Measurements from ENCODE around the gene ATP2C1.

Gene ATP2C1

GRCh38 chr3:130905551-130905950 is 11.7 kb downstream of the ATP2C1 start:
- TF ChIP-seq, protein P1, sequence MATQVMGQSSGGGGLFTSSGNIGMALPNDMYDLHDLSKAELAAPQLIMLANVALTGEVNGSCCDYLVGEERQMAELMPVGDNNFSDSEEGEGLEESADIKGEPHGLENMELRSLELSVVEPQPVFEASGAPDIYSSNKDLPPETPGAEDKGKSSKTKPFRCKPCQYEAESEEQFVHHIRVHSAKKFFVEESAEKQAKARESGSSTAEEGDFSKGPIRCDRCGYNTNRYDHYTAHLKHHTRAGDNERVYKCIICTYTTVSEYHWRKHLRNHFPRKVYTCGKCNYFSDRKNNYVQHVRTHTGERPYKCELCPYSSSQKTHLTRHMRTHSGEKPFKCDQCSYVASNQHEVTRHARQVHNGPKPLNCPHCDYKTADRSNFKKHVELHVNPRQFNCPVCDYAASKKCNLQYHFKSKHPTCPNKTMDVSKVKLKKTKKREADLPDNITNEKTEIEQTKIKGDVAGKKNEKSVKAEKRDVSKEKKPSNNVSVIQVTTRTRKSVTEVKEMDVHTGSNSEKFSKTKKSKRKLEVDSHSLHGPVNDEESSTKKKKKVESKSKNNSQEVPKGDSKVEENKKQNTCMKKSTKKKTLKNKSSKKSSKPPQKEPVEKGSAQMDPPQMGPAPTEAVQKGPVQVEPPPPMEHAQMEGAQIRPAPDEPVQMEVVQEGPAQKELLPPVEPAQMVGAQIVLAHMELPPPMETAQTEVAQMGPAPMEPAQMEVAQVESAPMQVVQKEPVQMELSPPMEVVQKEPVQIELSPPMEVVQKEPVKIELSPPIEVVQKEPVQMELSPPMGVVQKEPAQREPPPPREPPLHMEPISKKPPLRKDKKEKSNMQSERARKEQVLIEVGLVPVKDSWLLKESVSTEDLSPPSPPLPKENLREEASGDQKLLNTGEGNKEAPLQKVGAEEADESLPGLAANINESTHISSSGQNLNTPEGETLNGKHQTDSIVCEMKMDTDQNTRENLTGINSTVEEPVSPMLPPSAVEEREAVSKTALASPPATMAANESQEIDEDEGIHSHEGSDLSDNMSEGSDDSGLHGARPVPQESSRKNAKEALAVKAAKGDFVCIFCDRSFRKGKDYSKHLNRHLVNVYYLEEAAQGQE (IDR thresholded peaks at IDR 0.05; ENCODE audit: insufficient replicate concordance, low read depth): no peak
- TF ChIP-seq, protein P2, sequence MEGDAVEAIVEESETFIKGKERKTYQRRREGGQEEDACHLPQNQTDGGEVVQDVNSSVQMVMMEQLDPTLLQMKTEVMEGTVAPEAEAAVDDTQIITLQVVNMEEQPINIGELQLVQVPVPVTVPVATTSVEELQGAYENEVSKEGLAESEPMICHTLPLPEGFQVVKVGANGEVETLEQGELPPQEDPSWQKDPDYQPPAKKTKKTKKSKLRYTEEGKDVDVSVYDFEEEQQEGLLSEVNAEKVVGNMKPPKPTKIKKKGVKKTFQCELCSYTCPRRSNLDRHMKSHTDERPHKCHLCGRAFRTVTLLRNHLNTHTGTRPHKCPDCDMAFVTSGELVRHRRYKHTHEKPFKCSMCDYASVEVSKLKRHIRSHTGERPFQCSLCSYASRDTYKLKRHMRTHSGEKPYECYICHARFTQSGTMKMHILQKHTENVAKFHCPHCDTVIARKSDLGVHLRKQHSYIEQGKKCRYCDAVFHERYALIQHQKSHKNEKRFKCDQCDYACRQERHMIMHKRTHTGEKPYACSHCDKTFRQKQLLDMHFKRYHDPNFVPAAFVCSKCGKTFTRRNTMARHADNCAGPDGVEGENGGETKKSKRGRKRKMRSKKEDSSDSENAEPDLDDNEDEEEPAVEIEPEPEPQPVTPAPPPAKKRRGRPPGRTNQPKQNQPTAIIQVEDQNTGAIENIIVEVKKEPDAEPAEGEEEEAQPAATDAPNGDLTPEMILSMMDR (IDR thresholded peaks at IDR 0.05; ENCODE audit: insufficient read depth, low read length): no peak
- no peak for TF ChIP-seq POLR2AphosphoS5 (IDR thresholded peaks at IDR 0.05; ENCODE audit: low read depth)
- no peak for TF ChIP-seq SPI1 (IDR thresholded peaks at IDR 0.05; ENCODE audit: borderline replicate concordance, low read depth)
- TF ChIP-seq GABPA (IDR thresholded peaks at IDR 0.05; ENCODE audit: low read depth): no peak
- no peak for DNase-seq (ENCODE audit: low read depth in 1 of 2, low spot score in 1 of 2)
- Histone ChIP-seq H3K4me3 (replicated peaks; ENCODE audit: insufficient read depth, low read length) (no peak overlapping the region), H3K27me3 (ENCODE audit: insufficient read depth, poor library complexity, severe bottlenecking) (no peaks in the 10 kb centered on the region), H3K27ac (replicated peaks) (no peak overlapping the region)

- TF ChIP-seq GABPA (IDR thresholded peaks at IDR 0.05; ENCODE audit: low read depth): no peak
- H3K4me3 ChIP-seq (replicated peaks; ENCODE audit: insufficient read depth, low read length): no peak overlapping the region
- no peak for DNase-seq (ENCODE audit: low read depth in 1 of 2, low spot score in 1 of 2)
- no peak overlapping the region for H3K27ac ChIP-seq (replicated peaks)
- no peaks in the 10 kb centered on the region for H3K27me3 ChIP-seq (ENCODE audit: insufficient read depth, poor library complexity, severe bottlenecking)
These were observed 12.6 kb downstream of the ATP2C1 start for GRCh38 chr3:130906374-130906995.

GRCh38 chr3:130907500-130907899 is 13.6 kb downstream of the ATP2C1 start:
- H3K4me3 ChIP-seq (replicated peaks; ENCODE audit: insufficient read depth, low read length): no peak overlapping the region
- H3K27me3 ChIP-seq (ENCODE audit: insufficient read depth, poor library complexity, severe bottlenecking): no peaks in the 10 kb centered on the region
- H3K27ac ChIP-seq (replicated peaks): no peak overlapping the region
- TF ChIP-seq POLR2AphosphoS5 (IDR thresholded peaks at IDR 0.05; ENCODE audit: low read depth): no peak
- TF ChIP-seq, protein P2 (IDR thresholded peaks at IDR 0.05; ENCODE audit: insufficient read depth, low read length): no peak
- TF ChIP-seq, protein P1 (IDR thresholded peaks at IDR 0.05; ENCODE audit: insufficient replicate concordance, low read depth): no peak
- TF ChIP-seq SPI1 (IDR thresholded peaks at IDR 0.05; ENCODE audit: borderline replicate concordance, low read depth): no peak
- TF ChIP-seq GABPA (IDR thresholded peaks at IDR 0.05; ENCODE audit: low read depth): no peak
- DNase-seq (ENCODE audit: low read depth in 1 of 2, low spot score in 1 of 2): no peak

- TF ChIP-seq POLR2AphosphoS5 (IDR thresholded peaks at IDR 0.05; ENCODE audit: low read depth) (no peak), GABPA (IDR thresholded peaks at IDR 0.05; ENCODE audit: low read depth) (no peak), SPI1 (IDR thresholded peaks at IDR 0.05; ENCODE audit: borderline replicate concordance, low read depth) (no peak)
- TF ChIP-seq, protein P1 (IDR thresholded peaks at IDR 0.05; ENCODE audit: insufficient replicate concordance, low read depth): no peak
- TF ChIP-seq, protein P2 (IDR thresholded peaks at IDR 0.05; ENCODE audit: insufficient read depth, low read length): no peak
- Histone ChIP-seq H3K27me3 (ENCODE audit: insufficient read depth, poor library complexity, severe bottlenecking) (no peaks in the 10 kb centered on the region), H3K27ac (replicated peaks) (no peak overlapping the region), H3K4me3 (replicated peaks; ENCODE audit: insufficient read depth, low read length) (no peak overlapping the region)
- DNase-seq (ENCODE audit: low read depth in 1 of 2, low spot score in 1 of 2): no peak
These were observed 14.1 kb downstream of the ATP2C1 start for GRCh38 chr3:130907966-130908365.
